Measurements from ENCODE around the gene LMBRD1.
A peak's percentile ranks its signal among the peaks of the same experiment; 100 is the strongest.
"Not testable (repeated sequence)": the region's sequence is repeated elsewhere in the genome, so short reads cannot be mapped to it uniquely, and the experiment has no call there.

Gene LMBRD1

DNA sequence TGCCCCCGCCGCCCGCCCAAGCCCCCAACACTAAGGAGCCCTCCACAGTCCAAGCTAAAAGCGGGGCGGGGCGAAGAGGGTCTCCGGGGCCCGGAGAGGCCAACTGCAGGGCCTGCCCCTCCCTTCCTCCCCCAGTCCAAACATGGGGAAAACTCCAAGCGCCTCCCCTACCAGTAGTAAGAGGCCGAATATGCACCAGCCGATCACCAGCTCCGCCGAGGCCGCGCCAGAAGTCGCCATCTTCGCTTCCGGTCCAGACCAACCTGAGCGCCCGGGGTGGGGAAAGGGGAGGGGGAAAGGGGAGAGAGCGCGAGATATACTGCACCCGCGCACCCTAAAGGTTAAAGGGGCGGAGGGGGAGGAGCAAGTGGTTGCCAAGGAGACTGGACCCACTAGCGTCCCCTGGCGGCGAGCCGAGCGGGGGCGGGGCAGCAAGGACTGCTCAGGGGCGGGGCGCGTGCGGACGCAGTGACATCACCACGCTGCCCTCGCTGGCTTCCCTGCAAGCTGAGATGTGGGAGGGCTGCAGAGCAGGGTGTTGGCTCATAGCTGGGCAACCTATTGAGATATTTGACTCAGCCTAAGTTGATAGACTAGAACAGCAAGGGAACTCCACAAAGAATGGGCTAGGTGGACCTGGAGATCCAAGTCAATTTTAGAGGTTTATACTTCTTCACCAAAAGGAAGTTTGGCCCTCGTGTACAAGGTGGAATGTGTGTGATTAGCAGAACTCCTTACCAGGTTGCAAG, at the start of gene LMBRD1:
Gene LMBRD1 (minus strand): TSS at position 369 of the 749 bp plus-strand sequence. CDS start 129 bp downstream, at position 240.
- peak; percentile 96 for DNase-seq (ENCODE audit: low read depth)

DNA sequence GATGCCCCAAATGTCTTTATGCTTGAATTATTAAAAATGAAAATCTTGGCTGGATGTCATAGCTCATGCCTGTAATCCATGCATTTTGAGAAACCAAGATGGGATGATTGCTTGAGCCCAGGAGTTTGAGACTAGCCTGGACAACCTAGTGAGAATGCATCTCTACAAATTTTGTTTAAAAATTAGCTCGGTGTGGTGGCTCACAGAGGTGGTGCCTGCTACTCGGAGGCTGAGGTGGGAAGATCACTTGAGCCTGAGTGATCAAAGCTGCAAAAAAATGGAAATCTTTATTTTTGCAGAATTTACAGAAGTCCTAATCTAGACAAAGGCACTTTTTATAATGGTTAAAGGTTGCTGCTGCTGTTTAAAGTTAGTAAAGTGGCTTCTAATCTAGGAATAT, 49.5 kb upstream of the LMBRD1 start:
- DNase-seq (ENCODE audit: low read depth): no peak

DNA sequence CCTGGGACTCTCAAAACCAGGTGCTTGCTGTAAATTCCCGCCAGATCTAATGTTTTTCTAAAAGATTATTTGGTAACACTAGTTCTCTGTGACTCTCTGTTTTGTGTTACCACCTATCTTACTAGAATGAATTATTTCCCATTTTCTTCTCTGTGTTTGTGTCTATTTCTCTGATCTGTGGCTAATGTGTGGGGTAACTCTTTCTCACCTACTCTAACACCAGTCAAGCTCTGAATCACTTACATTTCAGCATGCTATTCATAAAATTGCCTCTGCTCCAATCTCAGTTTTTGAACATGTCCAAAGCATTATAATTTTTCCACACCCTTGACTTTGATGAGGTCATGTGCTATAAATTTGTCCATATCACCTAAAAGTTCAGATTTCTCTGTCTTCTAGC, 46.4 kb upstream of the LMBRD1 start:
- no peak for DNase-seq (ENCODE audit: low read depth)

DNA sequence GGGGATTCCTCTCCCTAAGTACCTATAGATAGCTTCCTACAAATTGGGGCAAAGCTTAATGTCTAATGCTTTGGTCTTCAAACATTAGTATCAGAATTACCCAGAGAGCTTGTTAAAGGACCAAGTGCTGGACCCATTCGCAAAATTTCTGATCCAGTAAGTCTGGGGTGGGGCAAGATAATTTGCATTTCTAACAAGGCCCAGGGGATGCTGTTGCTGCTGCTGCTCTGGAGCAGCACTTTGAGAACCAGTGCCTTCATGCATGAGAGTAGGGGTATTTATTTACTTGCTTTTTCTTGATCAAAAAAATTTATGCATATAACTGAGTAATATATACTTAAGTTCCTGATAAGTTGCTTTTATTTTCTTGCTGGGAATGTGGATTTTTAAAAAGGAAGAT, 45.1 kb upstream of the LMBRD1 start:
- DNase-seq (ENCODE audit: low read depth): no peak

DNA sequence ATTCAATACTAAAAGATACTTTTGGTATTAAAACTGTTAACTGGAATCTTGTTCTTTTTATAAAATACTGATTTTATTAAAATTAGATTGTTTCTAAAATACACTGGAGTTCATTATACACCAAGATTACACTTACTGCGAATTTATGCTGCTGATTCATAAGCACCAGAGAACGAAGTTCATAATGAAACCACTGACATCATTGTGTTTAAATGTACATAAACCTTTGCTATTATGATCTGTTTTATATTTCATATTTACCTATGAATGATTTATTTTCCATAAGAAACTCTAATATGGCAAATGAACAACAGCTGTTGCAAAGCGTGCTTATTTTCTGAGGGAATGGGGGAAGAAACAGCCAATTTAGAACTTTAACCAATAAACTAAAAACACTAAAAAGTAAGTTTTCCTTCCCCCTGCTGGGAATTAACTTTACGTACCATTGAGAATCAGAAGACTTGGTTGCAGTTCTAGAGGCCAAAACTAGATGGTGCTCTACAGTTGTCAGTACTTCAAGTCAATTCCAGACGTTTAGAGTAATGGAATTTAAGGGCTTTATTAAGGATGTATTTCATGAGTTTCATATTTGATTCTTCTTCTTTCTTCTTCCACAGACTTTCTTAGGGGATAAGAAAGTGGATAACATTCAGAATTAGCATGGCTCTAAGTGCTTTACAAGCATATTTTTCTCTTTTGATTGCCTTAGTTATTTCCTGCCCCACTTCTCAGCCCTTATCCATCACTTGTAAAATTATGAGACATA, 38.8 kb upstream of the LMBRD1 start:
- no peak for DNase-seq (ENCODE audit: low read depth)

DNA sequence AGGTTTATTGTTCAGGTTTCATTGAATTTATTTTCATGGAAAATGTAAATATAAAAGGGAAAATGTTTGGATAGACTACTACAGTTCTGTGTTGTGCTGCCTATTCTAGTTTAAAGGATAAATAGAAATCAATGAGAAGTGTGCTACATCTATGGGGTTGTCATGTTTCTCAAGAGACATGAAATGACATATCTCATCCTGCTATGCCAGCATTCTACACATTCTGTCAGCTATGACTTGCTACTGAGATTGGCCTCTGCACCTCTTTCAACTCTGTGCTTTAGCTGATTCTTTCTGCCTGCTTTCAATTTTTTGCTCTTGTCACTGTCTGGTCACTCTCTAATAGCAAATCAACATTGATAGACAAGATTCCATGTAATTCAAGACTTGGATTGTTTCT, 35.7 kb upstream of the LMBRD1 start:
- DNase-seq (ENCODE audit: low read depth): no peak

DNA sequence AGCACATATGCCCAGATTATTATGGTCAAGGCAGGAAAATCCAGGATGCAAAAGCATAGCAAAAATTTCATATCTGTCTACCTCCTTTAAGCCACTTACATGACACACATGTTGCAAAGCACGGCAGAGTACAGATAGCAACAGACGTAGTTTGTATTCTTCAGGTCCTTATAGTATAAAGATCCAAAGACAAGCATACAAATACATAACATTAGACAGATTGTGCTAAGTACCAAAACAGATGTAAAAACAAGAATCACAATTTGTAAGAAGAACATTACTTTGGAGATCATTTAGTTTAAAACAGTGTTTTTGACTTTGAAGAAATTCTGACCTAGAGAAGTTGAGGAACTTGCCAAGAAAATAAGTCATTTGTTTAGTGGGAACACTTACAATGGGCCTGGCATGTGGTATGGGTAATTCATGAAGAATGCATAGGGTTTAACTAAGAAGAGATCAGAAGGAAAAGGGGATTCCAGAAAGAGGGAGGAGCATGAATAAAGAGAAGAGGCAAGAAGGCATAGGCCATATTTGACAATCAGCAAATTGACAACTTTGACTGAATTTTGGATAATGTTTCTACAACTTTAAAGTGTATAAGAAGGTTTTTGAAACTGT, 30.6 kb upstream of the LMBRD1 start:
- DNase-seq (ENCODE audit: low read depth): no peak

DNA sequence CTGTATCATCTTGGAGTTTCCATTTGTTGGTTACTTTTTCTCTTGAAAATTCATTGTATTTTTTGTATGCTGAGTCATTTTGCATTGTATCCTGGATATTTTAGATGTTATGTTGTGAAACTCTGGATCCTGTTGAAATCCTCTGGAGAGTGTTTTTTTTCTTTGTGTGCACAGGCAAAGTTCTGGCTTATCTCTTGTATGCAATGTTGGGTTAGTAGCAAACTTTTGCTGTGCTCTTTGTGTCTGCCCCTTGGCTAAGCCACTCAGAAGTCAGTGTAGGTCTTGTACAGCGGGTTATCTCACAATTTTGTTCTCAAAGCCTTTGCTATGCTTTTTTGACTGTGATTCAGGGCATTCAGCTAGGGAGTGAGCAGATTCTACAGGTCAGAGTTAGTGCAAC, 29.1 kb upstream of the LMBRD1 start:
- no peak for DNase-seq (ENCODE audit: low read depth)

DNA sequence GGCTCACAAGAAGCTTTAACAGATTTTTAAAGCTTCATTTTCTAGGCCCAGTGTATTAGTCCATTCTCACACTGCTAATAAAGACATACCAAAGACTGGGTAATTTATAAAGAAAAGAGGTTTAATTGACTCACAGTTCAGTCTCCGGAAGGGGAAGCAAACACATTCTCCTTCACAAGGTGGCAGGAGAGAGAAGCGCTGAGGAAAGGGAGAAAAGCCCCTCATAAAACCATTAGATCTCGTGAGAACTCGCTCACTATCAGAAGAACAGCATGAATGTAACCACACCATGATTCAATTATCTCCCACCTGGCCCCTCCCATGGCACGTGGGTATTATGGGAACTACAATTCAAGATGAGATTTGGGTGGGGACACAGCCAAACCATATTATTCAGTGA, 27.5 kb upstream of the LMBRD1 start:
- not testable (repeated sequence) for DNase-seq (ENCODE audit: low read depth)

DNA sequence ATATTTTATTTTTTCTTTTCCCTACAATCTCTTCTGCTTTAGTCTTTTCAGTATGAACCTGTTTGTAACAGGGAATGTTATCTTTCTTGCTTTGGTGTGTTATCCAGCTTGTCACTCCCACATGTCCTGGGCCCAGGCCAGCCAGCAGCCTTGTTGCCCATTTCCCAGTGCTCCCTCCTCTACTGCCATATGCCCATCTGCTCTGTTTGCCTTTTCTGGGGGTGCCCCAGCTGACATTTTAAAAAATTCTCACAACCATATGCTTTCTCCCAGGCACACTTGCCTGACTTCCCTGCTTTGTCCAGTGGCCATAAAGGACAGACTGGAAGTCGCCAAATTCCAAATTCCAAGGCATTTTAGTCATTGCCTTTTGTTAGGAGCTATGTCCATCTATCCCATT, 23.6 kb upstream of the LMBRD1 start:
- DNase-seq (ENCODE audit: low read depth): no peak

DNA sequence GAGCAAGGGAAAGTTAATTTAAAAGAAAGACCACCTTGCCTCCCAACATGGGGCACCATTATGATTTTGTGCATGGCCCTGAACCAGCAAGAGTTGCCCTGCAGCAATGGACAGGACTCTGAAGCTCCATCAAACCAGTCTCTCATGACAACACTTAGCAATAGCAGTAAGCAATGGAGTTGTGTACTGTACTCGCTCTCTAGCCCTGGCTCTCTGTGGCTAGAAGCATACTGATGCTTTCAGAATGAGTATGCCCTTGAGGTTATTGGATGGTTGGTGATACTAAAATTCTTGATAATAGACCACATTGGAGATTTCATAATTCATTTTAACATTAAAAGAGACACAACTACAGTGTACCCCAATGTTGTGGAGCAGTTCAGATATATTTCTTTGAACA, 23.2 kb upstream of the LMBRD1 start:
- DNase-seq (ENCODE audit: low read depth): no peak

DNA sequence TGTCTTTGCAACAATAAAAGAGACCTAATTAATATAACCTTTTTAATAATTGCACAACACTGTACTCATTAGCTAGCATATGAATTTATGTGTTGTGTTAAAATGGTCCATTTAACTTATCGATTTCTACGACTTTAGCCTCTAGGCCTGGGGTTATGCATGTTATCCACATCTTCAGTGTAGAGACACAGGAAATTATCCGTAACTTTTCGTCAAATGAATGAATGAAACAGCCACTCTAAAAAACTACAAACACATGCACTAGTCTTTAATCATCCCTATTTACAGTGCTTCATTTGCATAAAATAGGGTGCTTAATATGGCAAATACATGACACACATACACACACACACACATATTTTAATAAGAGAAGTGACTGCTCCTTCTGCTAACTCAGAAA, 22.3 kb upstream of the LMBRD1 start:
- no peak for DNase-seq (ENCODE audit: low read depth)

DNA sequence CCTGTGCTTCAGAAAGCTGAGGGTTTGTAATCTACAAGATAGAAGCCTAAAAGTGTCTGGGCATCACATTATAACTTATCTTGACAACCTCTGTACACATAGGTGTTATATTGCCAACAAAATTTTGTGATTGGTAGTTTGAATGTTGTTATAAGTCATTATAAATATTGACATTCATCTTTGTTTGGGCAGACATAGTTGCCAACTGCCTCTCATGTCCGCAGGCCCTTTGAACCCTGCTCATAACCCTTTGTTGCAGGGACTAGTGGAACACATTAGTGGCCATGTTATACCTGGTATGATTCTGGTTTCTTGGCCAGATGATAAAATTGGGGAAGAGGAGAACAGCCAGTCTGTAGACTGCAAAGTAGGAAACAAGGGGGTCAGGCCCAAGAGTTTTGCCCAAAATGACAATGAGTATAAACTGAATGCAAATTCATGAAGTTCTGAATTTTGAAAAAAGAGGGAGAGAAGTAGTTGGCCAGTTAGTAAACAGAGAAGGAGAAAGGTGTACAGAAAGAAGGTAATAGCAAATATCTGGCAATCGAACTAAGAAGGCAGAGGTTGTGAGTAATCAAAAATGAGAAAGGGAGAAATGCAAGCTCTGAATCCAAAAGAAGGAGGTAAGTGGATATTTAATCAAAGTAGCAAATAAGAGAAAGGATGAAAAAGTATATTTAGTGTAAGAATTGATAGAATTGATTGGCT, 21.6 kb upstream of the LMBRD1 start:
- no peak for DNase-seq (ENCODE audit: low read depth)

DNA sequence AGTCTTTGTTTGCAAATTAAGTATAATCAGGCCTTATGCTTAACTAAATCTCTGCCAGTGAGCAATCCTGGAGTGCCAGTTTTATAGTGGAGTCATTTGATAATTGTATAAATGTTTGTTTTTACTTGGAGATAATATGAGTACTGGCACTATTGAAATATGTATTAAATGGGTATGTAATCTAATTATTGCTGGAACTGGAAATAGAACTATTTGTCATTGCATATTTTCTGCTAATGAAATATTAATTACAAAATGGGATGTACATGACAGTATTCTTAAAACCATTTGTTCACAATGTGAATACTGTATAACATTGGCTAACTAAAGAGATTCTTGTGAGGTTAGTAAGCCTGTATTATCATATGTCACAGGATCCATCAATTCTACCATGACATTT, 20.5 kb upstream of the LMBRD1 start:
- DNase-seq (ENCODE audit: low read depth): no peak

DNA sequence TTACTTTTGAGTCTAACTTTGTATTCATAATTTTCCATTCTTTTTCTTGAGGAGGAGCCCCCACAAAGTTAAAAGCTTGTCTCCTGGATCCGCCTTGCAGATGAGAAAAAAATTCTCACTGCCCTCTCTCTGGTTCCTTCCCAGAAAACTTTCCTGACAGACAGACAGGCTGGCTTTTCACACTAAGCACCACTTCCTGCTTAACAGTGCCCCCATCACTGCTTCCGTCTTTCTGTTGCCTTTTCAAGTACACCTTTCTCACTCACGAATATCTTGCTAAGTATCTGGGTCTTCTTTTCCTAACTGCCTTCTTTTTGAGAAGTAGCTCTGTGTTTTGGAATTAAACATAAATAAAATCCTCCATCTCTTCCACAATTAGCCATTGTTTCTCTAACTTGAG, 19.8 kb upstream of the LMBRD1 start:
- no peak for DNase-seq (ENCODE audit: low read depth)

DNA sequence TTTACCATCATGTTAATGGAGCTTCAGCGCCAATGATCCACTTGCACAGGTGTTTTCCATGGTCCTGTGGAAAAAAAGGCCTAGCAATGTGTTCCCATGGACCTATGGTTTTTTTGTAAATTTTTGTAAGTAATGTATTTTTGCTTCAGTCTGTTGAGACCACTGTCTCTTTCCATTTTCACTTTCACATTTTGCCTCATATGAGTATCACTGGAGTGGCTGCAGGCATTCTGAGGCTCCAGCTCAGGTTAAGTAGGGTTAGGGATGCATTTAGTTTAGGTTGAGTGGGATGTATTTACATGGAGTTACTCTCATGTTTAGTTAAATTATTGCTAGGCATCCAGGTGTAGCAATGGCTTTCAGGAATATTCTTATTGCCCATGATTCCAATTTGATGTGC, 19.2 kb upstream of the LMBRD1 start:
- no peak for DNase-seq (ENCODE audit: low read depth)

DNA sequence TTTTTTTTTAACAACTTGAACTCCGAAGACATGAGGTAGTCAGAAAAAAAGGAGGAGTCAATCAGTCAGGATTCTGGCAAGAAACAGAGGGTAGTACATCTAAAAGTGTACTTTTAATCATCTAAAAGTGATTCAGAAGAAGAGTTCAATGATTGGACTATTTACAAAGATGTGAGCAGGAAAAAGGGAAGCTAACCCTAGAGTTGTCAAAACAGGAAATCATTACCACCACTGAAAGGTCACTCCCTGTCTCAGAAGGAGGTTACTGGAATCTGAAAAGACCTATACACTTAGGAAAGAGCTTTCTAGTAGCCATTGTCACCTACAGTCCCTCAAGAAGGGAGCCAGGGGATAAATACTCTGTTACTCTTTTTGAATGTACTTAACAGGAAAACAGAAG, 16.7 kb upstream of the LMBRD1 start:
- DNase-seq (ENCODE audit: low read depth): no peak

DNA sequence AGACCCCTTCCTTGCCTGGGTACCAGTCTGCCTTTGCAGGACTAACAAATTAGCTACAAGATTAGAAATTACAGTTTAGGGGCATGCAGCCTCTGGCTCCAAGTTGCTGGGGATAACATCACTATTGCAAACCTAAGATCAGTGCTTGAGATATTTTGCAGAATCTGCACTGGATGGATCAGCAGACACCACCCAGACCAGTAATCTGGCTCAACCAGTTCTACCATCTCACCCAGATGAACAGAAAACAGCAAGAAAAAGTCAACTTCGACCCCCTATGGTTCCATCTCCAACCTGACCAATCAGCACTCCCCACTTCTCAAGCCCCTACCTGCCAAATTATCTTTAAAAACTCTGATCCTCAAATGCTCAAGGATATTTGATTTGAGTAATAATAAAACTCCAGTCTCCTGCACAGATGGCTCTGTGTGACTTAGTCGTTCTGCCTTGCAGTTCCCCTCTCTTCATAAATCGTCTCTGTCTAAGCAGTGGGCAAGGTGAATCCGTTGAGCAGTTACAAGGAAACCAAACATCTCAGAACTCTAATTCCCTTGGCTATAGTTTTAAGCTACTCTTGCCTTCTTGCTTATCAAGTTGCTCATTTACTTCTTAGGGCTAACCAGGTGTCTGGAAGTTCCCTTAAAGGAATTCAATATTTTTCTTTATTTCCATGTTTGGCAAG, 16.1 kb upstream of the LMBRD1 start:
- DNase-seq (ENCODE audit: low read depth): no peak

DNA sequence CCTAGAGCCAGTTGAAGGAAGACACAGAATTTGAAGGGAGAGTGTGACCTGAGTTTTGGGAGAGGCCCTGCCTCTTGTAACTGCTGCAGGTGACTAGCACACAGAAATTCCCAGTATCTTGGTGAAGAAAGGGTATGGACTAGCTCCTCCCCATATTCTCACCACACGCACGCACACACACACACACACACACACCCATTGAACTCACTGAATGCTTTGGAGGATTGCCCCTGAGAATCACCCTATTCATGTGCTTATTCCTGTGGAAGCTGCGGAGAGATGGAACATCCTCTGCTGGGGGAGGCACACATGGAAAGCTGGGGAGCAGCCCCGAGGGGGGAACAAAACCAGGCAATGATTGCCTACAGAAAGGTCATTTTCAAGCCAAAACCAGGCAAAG, 6.2 kb upstream of the LMBRD1 start:
- no peak for DNase-seq (ENCODE audit: low read depth)

DNA sequence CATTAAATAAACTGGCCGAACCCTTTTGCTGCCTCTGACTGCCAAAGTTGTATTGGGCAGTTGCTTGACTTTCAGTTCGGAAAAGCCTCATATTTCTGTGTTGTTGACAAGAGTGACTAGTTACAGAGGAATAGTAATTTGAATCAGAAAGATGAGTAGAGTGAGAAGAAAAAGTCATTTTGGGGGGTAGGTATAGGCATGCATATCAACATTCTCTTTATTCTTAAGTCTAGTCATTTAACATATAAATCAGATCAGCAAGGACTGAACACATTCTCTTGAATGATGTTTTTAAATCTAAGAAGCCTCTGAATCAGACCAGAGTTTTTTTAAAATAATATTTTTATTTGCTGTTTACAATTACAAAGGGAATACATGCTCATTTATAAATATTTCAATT, 4.9 kb upstream of the LMBRD1 start:
- DNase-seq (ENCODE audit: low read depth): no peak

DNA sequence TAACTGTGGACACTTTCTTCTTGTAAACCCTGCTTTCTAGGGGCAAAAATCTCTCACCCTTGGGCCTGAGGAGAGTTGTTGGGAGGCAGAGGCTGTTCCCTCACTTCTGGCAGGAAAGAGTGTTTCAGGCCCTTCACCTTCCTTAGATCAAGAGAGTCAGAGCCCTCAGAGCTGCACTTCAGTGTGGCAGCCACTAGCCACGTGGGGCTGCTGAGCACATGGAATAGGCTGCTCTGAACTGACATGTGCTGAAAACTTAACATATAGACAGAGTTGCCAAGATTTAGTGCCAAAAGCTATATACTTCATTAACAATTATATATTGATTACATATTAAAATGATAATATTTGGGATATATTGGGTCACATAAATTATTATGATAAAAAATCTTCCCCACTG, 4.4 kb upstream of the LMBRD1 start:
- no peak for DNase-seq (ENCODE audit: low read depth)

DNA sequence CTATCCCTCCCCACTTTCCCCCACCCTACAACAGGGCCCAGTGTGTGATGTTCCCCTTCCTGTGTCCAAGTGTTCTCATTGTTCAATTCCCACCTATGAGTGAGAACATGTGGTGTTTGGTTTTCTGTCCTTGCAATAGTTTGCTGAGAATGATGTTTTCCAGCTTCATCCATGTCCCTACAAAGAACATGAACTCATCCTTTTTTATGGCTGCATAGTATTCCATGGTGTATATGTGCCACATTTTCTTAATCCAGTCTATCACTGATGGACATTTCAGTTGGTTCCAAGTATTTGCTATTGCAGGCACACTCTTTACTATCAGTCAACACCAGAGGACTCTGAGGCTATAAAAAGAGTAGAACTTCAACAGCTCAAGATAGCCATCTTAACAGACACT, 2.0 kb upstream of the LMBRD1 start:
- not testable (repeated sequence) for DNase-seq (ENCODE audit: low read depth)

All from CMK (cell line).